GM13977 (cell line): ENCODE measurements around the gene CENPP.
"Not testable (repeated sequence)": the region's sequence is repeated elsewhere in the genome, so short reads cannot be mapped to it uniquely, and the experiment has no call there.

Experiments
- DNase-seq: peaks from one replicate; pipeline ENCODE4 v3.0.0; 2012; ENCODE audit warnings: low spot score
- in situ Hi-C: fragments of 300-500 bp; cut with MboI; formaldehyde crosslinking; loops from one replicate; pipeline ENCODE4 v1.12.0; 2022; ENCODE audit warnings: low sequenced_read_pairs, low pct_unique_long_range_greater_than_20kb, mixed read lengths, inconsistent platforms; ENCODE audit not compliant: unreplicated experiment
- TF ChIP-seq, protein P1 (sequence below): IDR thresholded peaks from 2 replicates; pipeline ENCODE4 v1.5.1; 2012; ENCODE audit warnings: mild to moderate bottlenecking, control low read depth; ENCODE audit not compliant: insufficient read depth; ENCODE audit errors: extremely low read depth, missing control alignments

CENPP gene

DNA sequence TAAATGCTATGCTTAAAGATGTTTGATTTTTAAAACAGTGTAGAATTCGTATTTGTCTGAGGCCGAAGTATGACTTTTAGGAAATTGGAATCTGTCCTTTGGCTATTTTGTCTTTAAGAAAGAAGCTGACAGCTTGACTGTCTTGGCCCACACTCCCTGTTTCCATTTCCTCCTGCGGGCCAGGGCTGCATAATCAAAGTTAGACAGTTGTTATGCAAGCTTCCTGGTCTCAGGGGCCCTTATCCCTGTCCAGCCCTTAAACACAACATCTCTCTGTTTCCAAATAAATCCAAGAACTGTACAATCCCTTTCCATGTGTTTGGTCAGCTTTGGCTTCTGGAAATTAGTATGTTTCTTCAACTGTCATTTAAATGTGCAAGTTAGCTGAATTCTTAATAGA is 264.6 kb downstream of the CENPP start:
- TF ChIP-seq, protein P1, sequence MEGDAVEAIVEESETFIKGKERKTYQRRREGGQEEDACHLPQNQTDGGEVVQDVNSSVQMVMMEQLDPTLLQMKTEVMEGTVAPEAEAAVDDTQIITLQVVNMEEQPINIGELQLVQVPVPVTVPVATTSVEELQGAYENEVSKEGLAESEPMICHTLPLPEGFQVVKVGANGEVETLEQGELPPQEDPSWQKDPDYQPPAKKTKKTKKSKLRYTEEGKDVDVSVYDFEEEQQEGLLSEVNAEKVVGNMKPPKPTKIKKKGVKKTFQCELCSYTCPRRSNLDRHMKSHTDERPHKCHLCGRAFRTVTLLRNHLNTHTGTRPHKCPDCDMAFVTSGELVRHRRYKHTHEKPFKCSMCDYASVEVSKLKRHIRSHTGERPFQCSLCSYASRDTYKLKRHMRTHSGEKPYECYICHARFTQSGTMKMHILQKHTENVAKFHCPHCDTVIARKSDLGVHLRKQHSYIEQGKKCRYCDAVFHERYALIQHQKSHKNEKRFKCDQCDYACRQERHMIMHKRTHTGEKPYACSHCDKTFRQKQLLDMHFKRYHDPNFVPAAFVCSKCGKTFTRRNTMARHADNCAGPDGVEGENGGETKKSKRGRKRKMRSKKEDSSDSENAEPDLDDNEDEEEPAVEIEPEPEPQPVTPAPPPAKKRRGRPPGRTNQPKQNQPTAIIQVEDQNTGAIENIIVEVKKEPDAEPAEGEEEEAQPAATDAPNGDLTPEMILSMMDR: no peak
- in situ Hi-C loops: no loop called here
- DNase-seq: no peak

DNA sequence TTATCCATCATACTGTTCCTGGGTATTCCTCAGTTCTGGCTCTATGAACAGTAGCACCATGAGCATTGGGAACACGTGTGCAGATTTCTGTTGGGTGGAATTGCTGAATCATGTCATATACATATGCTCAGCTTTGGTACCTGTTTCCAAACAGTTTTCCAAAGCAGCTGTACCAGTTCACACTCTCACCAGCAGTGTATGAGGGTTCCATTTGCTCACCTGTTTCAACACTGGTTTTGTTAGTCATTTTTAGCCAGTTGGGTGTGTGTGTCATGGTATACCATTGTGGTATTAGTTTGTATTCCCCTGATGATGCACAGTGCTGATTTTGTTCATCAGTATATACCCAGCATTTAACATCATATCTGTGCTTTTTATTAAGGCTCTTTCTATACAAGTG is 266.8 kb downstream of the CENPP start:
- in situ Hi-C loops: no loop called here
- TF ChIP-seq, protein P1: no peak
- no peak for DNase-seq

DNA sequence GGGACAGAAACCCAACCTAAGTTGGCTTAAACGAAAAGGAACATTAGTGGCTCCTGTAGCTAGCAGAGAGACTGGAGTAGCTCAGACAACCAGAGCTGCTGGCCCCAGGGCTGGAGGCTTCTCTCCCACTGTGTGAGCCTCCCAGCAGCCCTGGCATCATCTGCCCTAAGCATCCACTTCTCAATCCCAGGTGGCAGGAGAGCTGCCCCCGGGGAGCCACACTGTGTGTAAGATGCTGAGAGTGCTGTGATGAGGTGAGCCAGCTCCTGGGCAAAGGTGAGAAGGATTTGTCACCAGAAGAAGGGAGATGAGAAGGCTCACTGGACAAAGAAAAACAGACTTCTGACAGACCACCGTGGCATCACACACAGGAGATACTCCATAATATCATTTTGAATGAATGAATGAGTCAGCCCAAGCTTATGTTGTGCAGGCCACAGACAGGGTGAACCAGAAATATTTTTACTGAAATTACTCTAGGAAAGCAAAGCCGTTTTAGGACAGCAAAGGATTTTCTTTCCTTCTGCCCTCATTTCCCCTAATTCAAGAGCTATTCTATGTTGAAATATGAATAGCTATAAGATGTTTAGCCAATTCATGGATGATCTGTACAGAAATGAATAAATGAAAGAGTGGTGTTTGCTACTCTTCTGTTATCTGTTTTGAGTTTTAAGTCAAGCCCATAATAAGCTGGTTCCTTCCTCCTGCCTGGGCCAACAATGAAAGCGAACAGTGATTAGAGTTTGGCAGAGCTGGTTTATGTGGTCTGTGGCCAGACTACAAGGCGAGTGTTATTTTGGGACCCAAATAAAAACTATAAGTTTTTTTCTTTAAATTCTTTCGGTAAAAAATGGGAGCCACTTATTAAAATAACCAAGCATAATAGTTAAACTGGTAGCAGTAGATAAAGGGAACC is 267.5 kb downstream of the CENPP start:
- TF ChIP-seq, protein P1: no peak
- in situ Hi-C loops: no loop called here
- no peak for DNase-seq

DNA sequence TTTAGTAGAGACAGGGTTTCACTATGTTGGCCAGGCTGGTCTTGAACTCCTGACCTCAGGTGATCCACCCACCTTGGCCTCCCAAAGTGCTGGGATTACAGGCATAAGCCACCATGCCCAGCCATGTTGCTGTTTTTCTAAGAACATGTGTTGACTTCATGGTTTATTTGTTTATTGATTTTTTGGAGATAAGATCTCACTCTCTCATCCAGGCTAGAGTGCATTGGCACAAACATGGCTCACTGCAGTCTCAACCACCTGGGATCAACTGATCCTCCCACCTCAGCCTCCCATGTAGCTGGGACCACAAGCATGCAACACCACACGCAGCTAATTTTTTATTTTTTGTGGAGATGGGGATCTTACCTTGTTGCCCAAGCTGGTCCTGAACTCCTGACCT is 269.3 kb downstream of the CENPP start:
- DNase-seq, in situ Hi-C loops: not testable (repeated sequence)

DNA sequence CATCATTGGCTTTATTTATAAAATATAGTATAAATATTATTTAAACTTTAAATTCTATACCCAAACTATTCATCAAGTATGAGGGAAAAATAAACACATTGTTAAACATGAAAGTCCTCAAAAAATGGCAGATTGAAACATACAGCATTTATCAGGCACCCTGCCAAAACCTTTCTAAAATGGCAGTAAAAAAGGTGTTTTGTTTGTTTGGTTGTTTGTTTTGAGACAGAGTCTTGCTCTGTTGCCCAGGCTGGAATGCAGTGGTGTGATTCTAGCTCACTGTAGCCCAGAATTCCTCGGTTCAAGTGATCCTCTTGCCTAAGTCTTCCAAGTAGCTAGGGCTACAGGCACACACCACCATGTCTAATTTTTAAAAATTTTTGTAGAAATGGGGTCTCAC is 270.2 kb downstream of the CENPP start:
- no peak for DNase-seq
- in situ Hi-C loops: no loop called here
- TF ChIP-seq, protein P1: no peak

DNA sequence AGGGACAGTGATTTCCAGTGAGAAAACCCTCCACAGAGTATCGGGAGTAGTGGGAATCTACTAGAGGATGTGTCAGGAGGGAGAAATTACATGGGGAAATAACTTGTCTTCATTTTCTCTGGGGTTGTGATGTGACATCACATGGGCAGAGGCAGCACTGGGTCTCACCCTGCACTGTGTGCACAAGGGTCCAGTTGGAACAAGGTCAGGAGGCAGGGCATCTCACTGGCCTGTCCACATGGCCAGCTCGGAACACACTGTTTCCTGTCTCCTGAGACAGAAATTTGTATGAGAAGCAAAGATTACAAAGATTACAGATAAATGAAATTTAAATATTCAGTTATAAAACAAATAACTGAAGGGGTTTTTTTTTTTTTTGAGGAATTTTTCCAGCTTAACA is 272.6 kb downstream of the CENPP start:
- in situ Hi-C loops: no loop called here
- TF ChIP-seq, protein P1: no peak
- DNase-seq: no peak

DNA sequence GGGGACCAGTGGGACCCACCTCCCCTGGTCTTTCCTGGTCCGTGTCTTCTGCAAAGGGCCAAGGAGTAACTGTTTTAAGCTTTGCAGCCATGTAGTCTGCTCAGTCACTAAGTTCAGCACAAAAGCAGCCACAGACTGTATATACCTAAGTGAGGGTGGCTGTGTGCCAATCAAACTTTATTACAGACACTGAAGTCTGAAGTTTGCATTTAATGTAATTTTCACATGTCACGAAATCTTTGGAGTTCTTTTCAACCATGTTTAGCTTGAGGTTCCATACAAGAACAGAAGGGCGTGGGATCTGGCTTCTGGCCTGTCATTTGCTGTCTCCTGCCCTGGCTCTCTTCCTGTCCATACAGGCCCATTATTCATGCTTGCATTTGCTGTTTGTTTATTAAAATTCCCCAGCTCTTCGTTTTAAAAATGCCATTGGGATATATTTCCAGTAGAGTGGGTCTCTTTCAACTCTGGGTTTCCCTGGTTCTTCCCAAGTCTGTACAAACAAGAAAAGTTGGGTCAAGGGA is 274.2 kb downstream of the CENPP start:
- no peak for DNase-seq
- in situ Hi-C loops: no loop called here
- TF ChIP-seq, protein P1: no peak
